IPS DF 6.9 (cell line): ENCODE data around the gene GRIN2A.

Experiments used
- DNase-seq: peaks from one replicate; pipeline ENCODE4 v3.0.0-alpha.2; 2013; ENCODE audit warnings: low read depth, low spot score
- H3K27ac ChIP-seq: one replicate; pipeline ENCODE4 v1.5.1; 2013; ENCODE audit warnings: low read length, control low read depth
- H3K27me3 ChIP-seq: 2 replicates; pipeline ENCODE4 v1.6.1; 2013; ENCODE audit warnings: mild to moderate bottlenecking, low read length; ENCODE audit not compliant: control insufficient read depth, insufficient read depth
- H3K36me3 ChIP-seq: 2 replicates; pipeline ENCODE4 v1.6.1; 2013; ENCODE audit warnings: low read length; ENCODE audit not compliant: control insufficient read depth, insufficient read depth
- H3K4me1 ChIP-seq: 2 replicates; pipeline ENCODE4 v1.6.1; 2013; ENCODE audit warnings: low read length; ENCODE audit not compliant: control insufficient read depth, insufficient read depth
- H3K4me3 ChIP-seq: 2 replicates; pipeline ENCODE4 v1.5.1; 2013; ENCODE audit warnings: mild to moderate bottlenecking, low read length
- H3K9me3 ChIP-seq: 2 replicates; pipeline ENCODE4 v1.6.1; 2013; ENCODE audit warnings: low read length, inconsistent platforms; ENCODE audit not compliant: control insufficient read depth, insufficient read depth
- WGBS: extraction: QIAGEN DNeasy Blood & Tissue Kit; methylation state at CpG from one replicate; pipeline ENCODE4 v1.1.7; 2013; ENCODE audit warnings: mixed read lengths, missing lambda C conversion rate; ENCODE audit not compliant: insufficient read length, insufficient coverage; 5-methylcytosine and 5-hydroxymethylcytosine counted together

Gene GRIN2A

DNA sequence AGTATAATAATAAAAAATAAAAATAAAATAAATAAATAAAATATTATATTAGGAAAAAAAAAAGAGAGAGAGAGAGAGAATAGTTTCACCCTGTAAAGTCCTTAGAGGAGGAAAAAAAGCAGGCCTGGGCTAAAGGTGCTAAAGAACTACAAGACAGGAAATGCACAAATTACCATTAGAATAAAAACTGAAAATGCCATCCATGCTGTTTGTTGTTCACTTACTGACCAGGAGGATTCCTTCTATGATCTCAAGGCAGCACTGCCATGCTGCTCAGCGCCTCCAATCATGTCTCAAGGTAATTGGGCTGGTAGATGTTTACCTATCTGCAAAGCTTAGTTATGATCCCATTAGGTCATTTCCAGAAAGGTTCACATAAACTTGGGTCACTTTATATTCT lies 201.2 kb downstream of the GRIN2A start:
- Histone ChIP-seq H3K36me3 (no peaks in the 10 kb centered on the region), H3K9me3 (no peaks in the 10 kb centered on the region), H3K4me1 (no peaks in the 10 kb centered on the region), H3K4me3 (no peak overlapping the region), H3K27ac (no peak overlapping the region), H3K27me3 (no peaks in the 10 kb centered on the region)
- WGBS = no CpG with 5 or more reads among the region's 1 CpG
- DNase-seq = no peak

- Histone ChIP-seq H3K4me1 (no peaks in the 10 kb centered on the region), H3K4me3 (no peak overlapping the region), H3K36me3 (no peaks in the 10 kb centered on the region), H3K27me3 (no peaks in the 10 kb centered on the region), H3K27ac (no peak overlapping the region), H3K9me3 (no peaks in the 10 kb centered on the region)
- no CpG with 5 or more reads among the region's 2 CpGs for WGBS
- DNase-seq = no peak
Measured at GRCh38 chr16:9978160-9978725, 204.0 kb downstream of the GRIN2A start.

DNA sequence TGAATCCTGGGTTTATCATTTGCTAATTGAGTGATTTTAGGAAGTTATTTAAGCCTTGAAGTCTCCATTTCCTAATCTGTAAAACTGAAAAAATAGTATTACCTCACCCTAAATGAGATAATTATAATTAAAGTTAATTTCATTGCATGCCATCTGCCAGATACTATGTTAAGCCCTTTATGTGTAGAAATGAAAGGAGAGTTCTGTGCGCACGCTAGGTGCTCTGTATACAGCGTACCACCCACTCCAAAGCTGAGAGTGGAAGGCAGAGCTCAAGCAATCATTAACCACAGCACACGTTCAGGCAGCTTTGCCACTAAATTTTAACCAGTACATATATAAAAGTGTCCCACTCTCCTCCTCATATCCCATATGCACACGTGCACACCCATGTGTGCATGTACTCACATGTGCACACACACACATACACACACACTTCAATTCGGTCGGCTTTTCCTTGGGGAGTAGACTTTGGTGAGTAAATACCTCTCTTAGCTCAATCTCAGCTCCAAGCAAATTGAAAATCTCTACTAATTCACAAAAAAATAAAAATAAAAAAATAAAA lies 204.8 kb downstream of the GRIN2A start:
- Histone ChIP-seq H3K4me1 (no peaks in the 10 kb centered on the region), H3K9me3 (no peaks in the 10 kb centered on the region), H3K4me3 (no peak overlapping the region), H3K27me3 (no peaks in the 10 kb centered on the region), H3K36me3 (no peaks in the 10 kb centered on the region), H3K27ac (no peak overlapping the region)
- no peak for DNase-seq
- WGBS = no CpG with 5 or more reads among the region's 7 CpGs

DNA sequence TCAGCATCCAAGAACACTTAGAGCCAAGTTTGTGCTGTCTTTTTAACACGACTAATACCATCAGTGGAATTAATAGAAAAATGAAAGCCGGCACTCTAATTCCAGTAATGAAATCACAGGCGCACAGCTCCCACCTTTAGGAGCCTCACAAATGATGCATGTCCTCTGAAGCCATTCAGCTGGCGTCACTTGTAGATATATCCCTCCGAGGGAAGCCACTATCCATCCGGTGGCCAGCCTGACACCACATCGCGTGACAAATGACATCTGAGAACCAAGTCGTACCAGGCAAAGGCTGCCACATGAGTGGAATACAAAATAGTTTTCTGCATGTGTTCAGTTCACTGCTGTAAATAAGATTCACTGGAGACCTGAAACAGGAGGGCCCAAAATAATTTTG lies 205.6 kb downstream of the GRIN2A start:
- Histone ChIP-seq H3K4me1 (0 out of 2 replicates have a peak, but pooled peaks cover 1% of the 10 kb centered on the region), H3K36me3 (no peaks in the 10 kb centered on the region), H3K9me3 (no peaks in the 10 kb centered on the region), H3K27ac (no peak overlapping the region), H3K27me3 (no peaks in the 10 kb centered on the region), H3K4me3 (no peak overlapping the region)
- WGBS = no CpG with 5 or more reads among the region's 9 CpGs
- DNase-seq = no peak

GRCh38 chr16:9971907-9972306 lies 210.3 kb downstream of the GRIN2A start:
- Histone ChIP-seq H3K27ac (no peak overlapping the region), H3K4me1 (peaks cover 4% of the 10 kb centered on the region; the same call in 1 of the 2 replicates), H3K36me3 (no peaks in the 10 kb centered on the region), H3K27me3 (peaks cover 2% of the 10 kb centered on the region; the same call in 1 of the 2 replicates), H3K4me3 (no peak overlapping the region), H3K9me3 (no peaks in the 10 kb centered on the region)
- no peak for DNase-seq
- WGBS = no CpG with 5 or more reads among the region's 2 CpGs

DNA sequence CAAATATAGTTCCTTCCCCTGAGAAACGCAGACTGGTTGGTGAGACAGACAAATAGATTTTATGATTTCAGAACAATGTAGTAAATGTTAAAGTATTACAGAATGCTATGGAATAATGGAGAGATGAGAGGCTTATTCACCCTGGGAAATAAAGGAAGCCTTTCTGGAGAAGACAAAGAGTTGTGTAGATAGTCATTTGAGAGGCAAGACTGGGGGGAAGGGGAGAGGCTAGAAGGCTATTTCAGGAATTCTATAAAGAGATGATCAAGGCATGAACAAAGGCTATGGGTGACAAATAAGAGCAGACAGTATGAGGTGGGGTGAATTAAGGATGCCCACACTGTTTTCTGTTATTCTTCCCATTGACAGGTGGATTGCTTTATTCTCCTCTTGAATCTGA lies 211.4 kb downstream of the GRIN2A start:
- H3K27ac ChIP-seq = no peak overlapping the region
- peaks cover 4% of the 10 kb centered on the region; the same call in 1 of the 2 replicates for H3K4me1 ChIP-seq
- no peaks in the 10 kb centered on the region for H3K36me3 ChIP-seq
- H3K9me3 ChIP-seq = no peaks in the 10 kb centered on the region
- no peak overlapping the region for H3K4me3 ChIP-seq
- peaks cover 2% of the 10 kb centered on the region; the same call in 1 of the 2 replicates for H3K27me3 ChIP-seq
- WGBS = no CpG with 5 or more reads among the region's 1 CpG
- no peak for DNase-seq

- Histone ChIP-seq H3K9me3 (no peaks in the 10 kb centered on the region), H3K27me3 (peaks cover 2% of the 10 kb centered on the region; the same call in 1 of the 2 replicates), H3K36me3 (no peaks in the 10 kb centered on the region), H3K4me3 (no peak overlapping the region), H3K4me1 (peaks cover 4% of the 10 kb centered on the region; the same call in 1 of the 2 replicates), H3K27ac (no peak overlapping the region)
- no CpG with 5 or more reads among the region's 2 CpGs for WGBS
- DNase-seq = no peak
Measured at GRCh38 chr16:9970244-9970643, 212.0 kb downstream of the GRIN2A start.

- Histone ChIP-seq H3K36me3 (no peaks in the 10 kb centered on the region), H3K4me3 (no peak overlapping the region), H3K27me3 (peaks cover 2% of the 10 kb centered on the region; the same call in 1 of the 2 replicates), H3K9me3 (no peaks in the 10 kb centered on the region), H3K27ac (no peak overlapping the region), H3K4me1 (peaks cover 4% of the 10 kb centered on the region; the same call in 1 of the 2 replicates)
- no peak for DNase-seq
- WGBS = no CpG with 5 or more reads among the region's 4 CpGs
Measured at GRCh38 chr16:9969580-9969979, 212.6 kb downstream of the GRIN2A start.

GRCh38 chr16:9966569-9967157 lies 215.6 kb downstream of the GRIN2A start:
- Histone ChIP-seq H3K27me3 (peaks cover 2% of the 10 kb centered on the region; the same call in 1 of the 2 replicates), H3K27ac (no peak overlapping the region), H3K9me3 (no peaks in the 10 kb centered on the region), H3K36me3 (no peaks in the 10 kb centered on the region), H3K4me3 (no peak overlapping the region), H3K4me1 (peaks cover 3% of the 10 kb centered on the region; the same call in 1 of the 2 replicates)
- no peak for DNase-seq
- no CpG with 5 or more reads among the region's 9 CpGs for WGBS

- no CpG with 5 or more reads among the region's 3 CpGs for WGBS
- Histone ChIP-seq H3K27me3 (no peaks in the 10 kb centered on the region), H3K36me3 (no peaks in the 10 kb centered on the region), H3K27ac (no peak overlapping the region), H3K4me3 (no peak overlapping the region), H3K4me1 (no peaks in the 10 kb centered on the region), H3K9me3 (no peaks in the 10 kb centered on the region)
- no peak for DNase-seq
Measured at GRCh38 chr16:9965079-9965478, 217.1 kb downstream of the GRIN2A start.
